ENCODE data around the gene BORCS5.

- no peak for TF ChIP-seq CTCF (conservative IDR thresholded peaks at IDR 0.05; ENCODE audit: low read length)
- no peak for TF ChIP-seq EZH2phosphoT487 (IDR thresholded peaks at IDR 0.05; ENCODE audit: borderline replicate concordance)
Observed at GRCh38 chr12:12492547-12492946, 135.7 kb downstream of the BORCS5 start.

Data from Loucy (cell line).